SJSA1 (cell line): ENCODE data around the gene SLC30A2. TPM values are rescaled to one million over a fixed set of nuclear protein-coding genes. Genes with fewer than 3 reads are reported as not detected.

Source experiments
- DNase-seq, 2 experiments: peaks; one replicate each; pipeline ENCODE4 v3.0.0-alpha.2; 2015 to 2020; ENCODE audit warnings: low spot score in 2 of 2, low read depth in 1 of 2
- H3K27ac ChIP-seq: fragments of 250-450 bp; sonication (Bioruptor Pico); 2 replicates; pipeline ENCODE4 v1.5.1; 2020; ENCODE audit warnings: mild to moderate bottlenecking, moderate library complexity
- H3K27me3 ChIP-seq: fragments of 250-450 bp; sonication (Bioruptor Pico); replicated peaks from 2 replicates; pipeline ENCODE4 v1.5.1; 2020; ENCODE audit warnings: mild to moderate bottlenecking, moderate library complexity
- H3K36me3 ChIP-seq: fragments of 250-450 bp; sonication (Bioruptor Pico); 2 replicates; pipeline ENCODE4 v1.5.1; 2020; ENCODE audit warnings: mild to moderate bottlenecking
- H3K4me1 ChIP-seq: fragments of 250-450 bp; sonication (Bioruptor Pico); replicated peaks from 2 replicates; pipeline ENCODE4 v1.6.1; 2021; ENCODE audit warnings: mild to moderate bottlenecking
- H3K4me3 ChIP-seq: fragments of 250-450 bp; sonication (Bioruptor Pico); 2 replicates; pipeline ENCODE4 v1.5.1; 2020; ENCODE audit warnings: mild to moderate bottlenecking
- H3K9me3 ChIP-seq: fragments of 250-450 bp; sonication (Bioruptor Pico); replicated peaks from 2 replicates; pipeline ENCODE4 v1.5.1; 2020; ENCODE audit warnings: mild to moderate bottlenecking
- total RNA-seq: library from RNA; depleted of rRNA; stranded (reverse); fragments of >200 nt; shearing (Covaris generic); gene quantifications from 2 replicates; pipeline ENCODE4 v1.2.3, GENCODE V29; 2014

Gene SLC30A2
- total RNA-seq, 1 experiment from 2014 or later = not detected

- H3K27ac ChIP-seq = no peak overlapping the region
- H3K4me3 ChIP-seq = no peak overlapping the region
- H3K4me1 ChIP-seq = no peaks in the 10 kb centered on the region
- no peak for DNase-seq
- H3K9me3 ChIP-seq = no peaks in the 10 kb centered on the region
- H3K27me3 ChIP-seq = no peaks in the 10 kb centered on the region
- H3K36me3 ChIP-seq = no peaks in the 10 kb centered on the region
Measured at GRCh38 chr1:26016953-26017545, 28.9 kb downstream of the SLC30A2 start.

DNA sequence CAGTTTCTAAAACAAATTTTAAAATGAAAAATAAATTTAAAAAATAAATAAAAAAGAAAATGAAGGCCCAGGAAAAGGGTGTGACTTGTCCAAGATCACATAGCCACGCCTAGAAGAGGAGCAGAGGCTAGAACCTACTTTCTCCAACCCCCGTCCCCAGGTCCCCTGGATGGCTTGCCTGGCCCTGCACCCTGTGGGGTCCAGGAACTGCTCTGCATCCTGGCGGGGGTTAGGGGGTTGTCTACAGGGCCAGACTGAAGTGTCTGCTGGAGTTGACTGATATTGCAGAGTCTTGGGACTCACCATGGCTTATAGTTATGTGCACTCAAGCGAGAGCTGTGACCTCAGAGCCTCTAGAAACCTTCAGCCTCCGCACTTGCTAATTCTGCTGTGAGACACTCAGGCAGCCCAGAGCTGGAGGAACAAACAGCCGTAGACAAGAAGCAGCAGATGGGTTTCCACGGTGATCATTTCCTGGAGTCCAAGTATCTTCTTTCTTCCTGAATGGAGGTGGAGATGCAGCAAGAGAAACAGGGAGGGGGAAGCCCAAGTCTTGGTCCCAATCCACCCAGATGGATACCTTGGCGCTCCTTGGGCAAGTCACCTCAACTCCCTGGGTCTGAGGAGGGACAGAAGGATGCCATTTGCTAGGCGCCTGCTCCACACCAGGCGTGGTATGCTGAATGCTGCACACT lies 29.5 kb downstream of the SLC30A2 start:
- no peak overlapping the region for H3K4me3 ChIP-seq
- H3K4me1 ChIP-seq = no peaks in the 10 kb centered on the region
- H3K27ac ChIP-seq = no peak overlapping the region
- no peak for DNase-seq
- H3K27me3 ChIP-seq = no peaks in the 10 kb centered on the region
- H3K9me3 ChIP-seq = no peaks in the 10 kb centered on the region
- H3K36me3 ChIP-seq = no peaks in the 10 kb centered on the region

DNA sequence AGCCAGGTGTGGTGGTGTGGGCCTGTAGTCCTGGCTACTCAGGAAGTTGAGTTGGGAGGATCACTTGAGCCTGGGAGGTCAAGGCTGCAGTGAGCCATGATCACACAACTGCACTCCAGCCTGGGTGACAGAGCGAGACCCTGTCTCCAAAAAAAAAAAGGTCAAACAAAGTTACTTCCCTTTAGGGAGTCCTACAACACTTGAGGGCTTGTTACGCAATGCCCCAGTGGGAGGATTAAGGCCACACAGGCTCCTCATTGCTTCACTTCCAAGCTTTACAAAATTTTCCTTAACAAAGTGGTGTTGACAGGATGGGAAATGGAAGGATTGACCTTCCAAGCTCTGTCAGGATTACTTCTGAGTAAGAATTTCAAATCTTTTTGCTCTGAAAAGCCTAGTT lies 30.6 kb downstream of the SLC30A2 start:
- no peak for DNase-seq
- H3K9me3 ChIP-seq = no peaks in the 10 kb centered on the region
- no peaks in the 10 kb centered on the region for H3K36me3 ChIP-seq
- H3K27ac ChIP-seq = no peak overlapping the region
- H3K4me3 ChIP-seq = no peak overlapping the region
- no peaks in the 10 kb centered on the region for H3K27me3 ChIP-seq
- no peaks in the 10 kb centered on the region for H3K4me1 ChIP-seq

GRCh38 chr1:26014179-26014578 lies 31.7 kb downstream of the SLC30A2 start:
- DNase-seq = no peak
- H3K9me3 ChIP-seq = no peaks in the 10 kb centered on the region
- H3K36me3 ChIP-seq = no peaks in the 10 kb centered on the region
- no peaks in the 10 kb centered on the region for H3K4me1 ChIP-seq
- H3K4me3 ChIP-seq = no peak overlapping the region
- no peaks in the 10 kb centered on the region for H3K27me3 ChIP-seq
- no peak overlapping the region for H3K27ac ChIP-seq

GRCh38 chr1:26012864-26013263 lies 33.1 kb downstream of the SLC30A2 start:
- no peaks in the 10 kb centered on the region for H3K36me3 ChIP-seq
- no peak overlapping the region for H3K4me3 ChIP-seq
- H3K27me3 ChIP-seq = no peaks in the 10 kb centered on the region
- H3K4me1 ChIP-seq = no peaks in the 10 kb centered on the region
- no peaks in the 10 kb centered on the region for H3K9me3 ChIP-seq
- no peak for DNase-seq
- no peak overlapping the region for H3K27ac ChIP-seq

- Histone ChIP-seq H3K4me1 (no peaks in the 10 kb centered on the region), H3K27ac (no peak overlapping the region), H3K27me3 (no peaks in the 10 kb centered on the region), H3K9me3 (no peaks in the 10 kb centered on the region), H3K36me3 (no peaks in the 10 kb centered on the region), H3K4me3 (no peak overlapping the region)
- no peak for DNase-seq
Measured at GRCh38 chr1:26010825-26011224, 35.1 kb downstream of the SLC30A2 start.

DNA sequence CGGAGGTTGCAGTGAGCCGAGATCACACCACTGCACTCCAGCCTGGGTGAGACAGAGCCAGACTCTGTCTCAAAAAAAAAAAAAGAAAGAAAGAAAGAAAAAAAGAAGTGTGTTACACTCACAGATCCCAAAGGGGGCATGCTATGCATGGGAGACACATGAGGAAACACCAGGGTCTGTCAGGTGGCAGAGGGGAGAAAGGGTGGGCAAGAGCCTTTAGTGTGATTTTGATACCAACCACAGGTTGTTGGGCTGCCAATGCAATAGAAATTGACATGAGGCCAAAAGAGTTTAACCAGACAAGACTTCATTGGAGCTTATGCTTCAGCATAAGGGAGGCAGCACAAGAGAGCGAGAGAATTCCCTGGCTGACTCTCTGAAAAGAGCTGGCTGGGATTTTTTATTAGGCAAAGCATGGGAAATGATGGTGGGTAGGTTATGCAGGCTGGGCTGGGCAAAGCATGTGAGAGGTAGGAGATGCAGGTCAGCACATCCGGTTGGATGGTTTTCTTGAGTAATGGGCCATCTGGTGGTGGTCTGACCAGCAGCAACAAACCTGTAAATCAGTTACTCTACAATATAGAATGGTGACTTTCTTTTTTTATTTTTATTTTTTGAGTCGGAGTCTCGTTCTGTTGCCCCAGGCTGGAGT lies 36.0 kb downstream of the SLC30A2 start:
- Histone ChIP-seq H3K36me3 (no peaks in the 10 kb centered on the region), H3K27me3 (no peaks in the 10 kb centered on the region), H3K27ac (no peak overlapping the region), H3K9me3 (no peaks in the 10 kb centered on the region), H3K4me1 (no peaks in the 10 kb centered on the region), H3K4me3 (no peak overlapping the region)
- DNase-seq = no peak

DNA sequence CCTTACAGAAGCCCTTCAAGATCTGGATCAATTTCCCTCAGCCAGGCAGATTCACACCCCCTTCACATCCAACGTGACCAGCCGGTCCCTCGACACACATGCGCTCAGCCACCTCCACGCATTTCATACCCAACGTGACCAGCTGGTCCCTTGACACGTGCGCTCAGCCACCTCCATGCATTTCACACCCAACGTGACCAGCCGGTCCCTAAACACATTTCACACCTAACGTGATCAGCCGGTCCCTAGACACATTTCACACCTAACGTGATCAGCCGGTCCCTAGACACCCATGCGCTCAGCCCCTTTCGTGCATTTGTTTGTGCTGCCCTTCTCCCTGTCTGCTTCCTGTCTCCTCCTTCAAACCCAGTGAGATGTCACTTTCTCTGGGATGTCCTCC lies 39.2 kb downstream of the SLC30A2 start:
- no peak overlapping the region for H3K27ac ChIP-seq
- no peaks in the 10 kb centered on the region for H3K36me3 ChIP-seq
- H3K9me3 ChIP-seq = no peaks in the 10 kb centered on the region
- H3K4me1 ChIP-seq = no peaks in the 10 kb centered on the region
- no peak for DNase-seq
- H3K4me3 ChIP-seq = no peak overlapping the region
- H3K27me3 ChIP-seq = no peaks in the 10 kb centered on the region

DNA sequence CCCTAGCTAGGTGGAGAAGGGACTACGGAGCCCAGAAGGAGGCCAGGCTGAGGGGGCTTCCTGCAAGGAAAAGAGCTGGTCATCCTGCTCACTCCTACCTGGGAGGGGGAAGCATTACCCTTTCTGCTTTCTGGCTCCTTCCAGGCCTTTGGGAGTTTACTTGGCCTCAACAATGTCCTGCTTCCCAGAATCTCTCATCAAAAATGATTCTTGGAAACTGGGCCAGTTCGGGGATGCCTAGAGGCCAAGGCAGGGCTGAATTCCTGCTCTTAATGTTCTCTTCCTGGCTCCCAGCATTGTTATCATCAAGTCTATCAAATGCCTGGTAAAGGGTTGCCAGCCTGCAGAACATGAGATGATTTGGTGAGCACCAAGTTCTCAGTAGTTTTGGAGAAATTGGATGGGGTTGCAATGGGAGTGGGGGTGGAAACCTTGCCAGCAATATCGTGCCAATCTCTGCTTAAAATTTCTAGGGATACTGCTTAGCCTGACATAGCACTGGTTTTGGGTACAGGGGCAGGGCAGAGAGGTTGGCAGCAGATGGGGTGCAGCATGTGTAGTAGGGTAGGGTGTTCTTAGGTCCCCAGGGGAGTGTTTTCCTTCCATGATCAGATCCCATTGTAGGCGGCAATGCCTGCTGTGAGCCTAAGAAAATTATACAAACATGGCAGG lies 40.3 kb downstream of the SLC30A2 start:
- Histone ChIP-seq H3K36me3 (no peaks in the 10 kb centered on the region), H3K4me1 (no peaks in the 10 kb centered on the region), H3K27me3 (no peaks in the 10 kb centered on the region), H3K4me3 (no peak overlapping the region), H3K27ac (no peak overlapping the region), H3K9me3 (no peaks in the 10 kb centered on the region)
- no peak for DNase-seq

DNA sequence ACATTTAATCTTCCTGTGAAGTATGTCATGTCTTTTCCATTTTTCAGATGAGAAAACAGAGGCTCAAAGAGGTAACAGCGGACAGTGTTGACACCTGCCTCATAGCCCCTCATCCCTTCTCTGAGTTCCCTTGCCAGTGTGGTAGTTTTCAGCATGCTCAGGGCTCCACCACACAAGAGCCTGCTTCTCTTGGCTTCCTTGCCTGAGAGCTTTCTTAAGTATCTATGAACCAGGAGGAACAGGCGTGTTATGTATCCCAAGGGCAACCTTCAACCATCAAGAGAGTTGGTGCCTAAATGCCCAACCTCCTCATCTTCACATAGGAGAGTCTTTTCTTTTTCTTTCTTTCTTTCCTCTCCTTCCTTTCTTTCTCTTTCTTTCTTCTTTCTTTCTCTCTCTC lies 42.2 kb downstream of the SLC30A2 start:
- Histone ChIP-seq H3K27me3 (no peaks in the 10 kb centered on the region), H3K4me3 (no peak overlapping the region), H3K27ac (no peak overlapping the region), H3K36me3 (no peaks in the 10 kb centered on the region), H3K4me1 (no peaks in the 10 kb centered on the region; the same call in 1 of the 2 replicates), H3K9me3 (no peaks in the 10 kb centered on the region)
- DNase-seq = no peak

DNA sequence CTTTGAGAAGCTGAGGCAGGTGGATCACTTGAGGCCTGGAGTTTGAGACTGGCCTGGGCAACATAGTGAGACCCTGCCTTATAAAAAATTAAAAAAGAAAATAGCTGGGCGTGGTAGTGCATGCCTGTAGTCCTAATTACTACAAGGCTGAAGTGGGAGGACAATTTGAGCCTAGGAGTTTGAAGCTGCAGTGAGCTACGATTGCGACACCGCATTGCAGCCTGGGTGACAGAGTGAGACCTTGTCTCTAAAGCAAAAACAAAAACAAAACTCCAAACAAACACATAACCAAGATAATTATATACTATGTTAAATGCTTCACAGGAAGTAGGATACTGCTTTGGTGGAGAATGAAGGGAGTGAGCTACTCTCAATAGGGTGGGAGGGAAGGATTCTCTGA lies 42.7 kb downstream of the SLC30A2 start:
- Histone ChIP-seq H3K4me1 (peaks cover 4% of the 10 kb centered on the region), H3K4me3 (no peak overlapping the region), H3K36me3 (no peaks in the 10 kb centered on the region), H3K27ac (no peak overlapping the region), H3K27me3 (no peaks in the 10 kb centered on the region), H3K9me3 (no peaks in the 10 kb centered on the region)
- no peak for DNase-seq

DNA sequence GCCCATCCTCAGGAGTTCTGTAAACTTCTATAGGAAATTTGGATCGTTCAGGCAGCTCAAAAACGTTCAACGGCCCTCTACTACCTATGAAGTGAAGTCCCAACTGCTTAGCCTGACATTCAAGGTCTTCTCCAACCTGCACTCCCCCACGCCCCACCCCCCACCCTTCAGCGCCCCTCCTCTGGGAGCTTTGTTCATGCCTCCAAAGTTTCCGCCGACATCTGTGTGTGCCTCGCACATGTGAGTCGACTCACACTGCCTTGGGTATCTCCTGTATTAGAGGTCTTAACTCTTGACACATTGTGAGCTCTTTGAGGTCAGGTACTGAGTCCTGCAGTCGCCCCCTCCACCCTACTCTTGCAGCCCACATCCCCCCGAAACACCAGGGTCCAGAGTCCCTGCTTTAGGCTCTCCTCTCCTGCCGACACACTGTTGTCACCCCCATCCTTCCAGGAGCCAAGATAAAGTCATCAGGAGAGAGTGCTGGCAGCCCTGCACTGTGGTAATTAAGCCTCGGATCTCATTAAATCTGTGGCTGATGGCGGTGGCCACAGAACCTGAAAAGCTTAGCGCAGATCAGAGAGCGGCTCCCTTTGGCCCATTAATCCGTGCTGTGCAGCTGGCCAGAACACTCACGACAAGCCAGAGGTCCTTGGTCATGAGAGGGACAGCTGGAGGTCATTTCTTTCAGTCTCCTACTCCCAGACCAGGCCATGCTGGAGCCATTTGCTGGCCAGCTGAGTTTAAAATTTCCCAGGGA lies 46.7 kb downstream of the SLC30A2 start:
- peaks cover 13% of the 10 kb centered on the region for H3K4me1 ChIP-seq
- no peaks in the 10 kb centered on the region for H3K36me3 ChIP-seq
- H3K9me3 ChIP-seq = no peaks in the 10 kb centered on the region
- H3K27ac ChIP-seq = no peak overlapping the region
- H3K4me3 ChIP-seq = no peak overlapping the region
- DNase-seq = no peak
- no peaks in the 10 kb centered on the region for H3K27me3 ChIP-seq
